NCI-H2081 treated with DMSO at 0.1 percent for 48 hours (cell line): ENCODE results near the gene EDA.
"Not testable (repeated sequence)": the region's sequence is repeated elsewhere in the genome, so short reads cannot be mapped to it uniquely, and the experiment has no call there.

Source experiments
- DNase-seq: peaks from one replicate; lab custom pipeline; 2025; lab: John Stamatoyannopoulos, UW

Gene EDA

DNA sequence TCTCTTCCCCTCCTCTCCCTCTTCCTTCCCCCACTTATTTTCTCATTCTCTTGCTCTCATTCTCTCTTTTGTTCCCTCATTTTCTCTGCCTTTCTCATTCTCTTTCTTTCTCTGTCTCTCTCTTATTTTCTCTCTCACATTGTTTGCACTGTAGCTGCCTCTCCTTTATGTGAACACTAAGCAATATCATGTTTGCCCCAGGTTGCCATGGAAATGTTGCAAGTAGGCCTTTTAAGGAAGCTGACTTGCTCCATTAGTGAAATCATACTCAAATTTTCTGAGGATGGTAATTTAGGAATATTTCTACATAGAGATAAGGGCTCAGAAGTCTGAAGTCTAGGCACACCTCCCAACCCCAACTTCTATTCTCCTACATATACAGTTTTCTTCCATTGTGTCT lies 130.1 kb downstream of the EDA start:
- no peak for DNase-seq

DNA sequence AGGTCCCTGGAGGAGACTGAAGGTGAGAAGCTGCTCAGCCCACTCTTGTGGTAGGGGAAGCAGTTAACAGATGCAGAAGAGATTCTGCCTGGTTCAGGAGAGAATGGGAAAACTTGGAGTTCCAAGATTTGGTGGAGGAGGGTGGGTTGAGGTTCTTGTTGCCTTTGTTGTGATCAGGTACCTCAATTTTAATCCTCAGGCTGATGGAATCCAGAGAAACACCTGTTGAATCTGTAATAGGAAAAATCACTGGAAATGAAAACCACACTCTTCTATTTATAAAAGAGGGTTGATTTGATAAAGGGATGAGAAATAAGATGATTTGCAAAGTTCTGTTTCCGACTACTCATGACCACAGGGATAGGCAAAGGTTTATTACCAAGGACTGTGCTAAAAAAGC lies 132.1 kb downstream of the EDA start:
- DNase-seq = no peak

DNA sequence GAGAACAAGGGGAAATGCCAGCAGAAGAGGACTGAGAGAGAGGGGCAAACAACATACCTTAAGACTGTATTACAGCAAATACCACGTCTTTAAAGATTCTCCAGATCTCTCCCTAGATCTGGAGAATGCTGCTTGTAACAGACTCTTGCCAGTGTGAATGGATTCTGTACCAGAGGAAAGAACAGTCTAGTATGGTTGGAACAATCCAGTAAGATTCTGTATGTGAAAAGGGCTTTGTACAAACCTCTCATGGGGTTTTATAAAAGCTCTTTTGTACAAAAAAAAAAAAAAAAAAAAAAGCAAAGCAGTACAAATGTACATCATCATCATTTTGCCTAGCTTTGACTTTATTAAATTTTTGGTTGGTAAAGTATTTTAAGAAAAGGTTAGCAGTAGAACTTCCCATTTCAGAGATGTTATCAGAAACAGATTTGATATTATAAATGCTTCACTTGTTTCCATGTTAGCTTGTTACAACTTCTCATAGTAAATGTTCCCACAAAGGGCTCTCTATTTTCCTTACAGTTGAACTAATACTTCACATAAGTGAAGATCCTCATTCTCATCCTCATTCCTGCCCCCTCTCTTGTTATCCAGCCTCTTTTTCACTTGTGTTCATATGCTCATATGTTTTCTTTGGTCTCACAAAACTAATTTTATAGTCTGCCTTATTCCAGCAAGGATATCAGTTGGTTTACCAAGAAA lies 144.2 kb downstream of the EDA start:
- no peak for DNase-seq

DNA sequence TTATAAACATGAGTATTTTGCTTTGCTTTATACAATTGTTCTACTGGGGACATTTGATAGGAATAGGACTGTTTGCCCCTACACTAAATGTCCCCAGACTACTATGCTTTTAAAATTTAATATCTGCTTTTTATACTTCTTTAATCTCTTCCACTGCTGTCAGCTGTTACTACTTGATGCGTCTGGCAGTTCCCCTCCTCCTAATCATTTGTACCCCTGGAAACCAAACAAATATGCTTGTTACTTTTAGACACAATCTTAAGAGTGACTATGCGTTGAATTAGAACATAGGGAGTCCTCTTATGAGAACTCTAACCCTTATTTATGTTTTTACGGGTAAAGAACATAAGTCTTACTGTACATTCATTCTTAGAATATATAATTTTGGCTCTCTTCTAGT lies 145.7 kb downstream of the EDA start:
- DNase-seq = no peak

DNA sequence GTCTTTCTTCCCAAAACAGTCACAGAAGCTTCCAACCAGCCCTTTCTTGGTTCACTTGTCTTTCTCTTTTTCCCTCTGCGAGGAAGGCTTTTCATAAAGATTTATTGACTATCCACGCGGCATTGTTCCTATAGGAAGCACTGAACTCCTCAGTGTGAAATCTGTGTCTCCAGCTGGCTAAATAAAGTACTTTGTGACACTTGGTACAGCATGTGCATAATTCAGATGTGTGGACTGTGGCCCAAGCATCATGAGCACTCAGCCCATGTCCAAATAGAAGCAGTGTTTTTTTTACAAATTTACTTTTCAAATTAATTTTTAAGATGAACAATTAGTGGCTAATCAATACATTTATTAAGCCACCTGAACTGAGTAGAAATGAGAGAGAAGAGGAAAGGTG lies 146.4 kb downstream of the EDA start:
- DNase-seq = no peak

DNA sequence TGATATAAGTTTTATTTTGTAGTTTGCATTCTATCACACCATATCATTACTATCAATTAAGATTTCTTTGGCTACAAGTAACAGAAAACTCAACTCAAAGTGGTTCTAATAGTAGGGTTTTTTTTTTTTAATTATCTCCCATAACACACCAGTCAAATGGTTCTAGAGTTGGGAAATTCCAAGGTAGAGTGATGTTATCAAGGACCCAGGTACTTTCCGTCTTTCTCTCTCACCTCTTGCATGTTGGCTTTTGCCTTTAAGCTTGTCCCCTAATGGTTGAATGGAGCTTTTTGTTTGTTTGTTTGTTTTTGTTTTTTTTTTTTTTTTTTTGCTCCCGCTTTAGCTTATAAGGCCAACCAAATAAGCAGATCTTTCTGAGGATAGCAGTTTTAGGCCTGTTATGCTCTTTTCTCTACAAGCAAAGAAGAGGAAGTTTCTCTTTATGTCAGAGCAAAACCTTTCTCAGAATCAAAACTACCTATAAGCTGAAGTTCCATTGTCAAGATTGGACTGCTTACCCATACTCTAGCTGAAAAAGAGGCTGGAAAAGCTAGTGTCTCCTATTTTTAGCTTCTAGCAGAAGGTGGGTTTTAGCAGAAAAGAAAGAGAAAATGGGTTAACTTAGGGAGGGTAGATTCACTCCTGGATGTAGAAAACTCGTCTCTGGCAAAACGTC lies 177.5 kb downstream of the EDA start:
- DNase-seq = no peak

GRCh38 chrX:69795702-69796101 lies 179.8 kb downstream of the EDA start:
- no peak for DNase-seq

- DNase-seq = no peak
These were observed 191.5 kb downstream of the EDA start for GRCh38 chrX:69807400-69807799.

DNA sequence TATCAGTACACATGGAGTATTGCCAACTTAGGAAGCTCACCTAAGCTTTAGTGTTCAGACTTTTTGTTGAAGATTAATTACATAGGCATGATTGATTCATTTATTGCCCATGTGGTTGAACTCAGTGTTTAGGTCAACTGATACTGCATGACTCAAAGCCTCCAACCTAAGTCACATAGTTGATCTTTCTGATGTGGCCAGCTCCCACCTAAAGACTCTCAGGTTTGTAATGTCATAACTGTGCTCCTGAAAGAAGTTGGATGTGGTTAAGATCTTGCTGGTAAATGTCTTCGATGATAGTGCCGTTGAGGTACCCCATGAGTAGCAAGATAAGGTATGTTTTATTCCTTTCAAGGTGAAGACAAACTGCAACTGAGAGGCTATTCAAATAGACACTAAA lies 192.5 kb downstream of the EDA start:
- no peak for DNase-seq

GRCh38 chrX:69813677-69814076 lies 197.8 kb downstream of the EDA start:
- DNase-seq = no peak

DNA sequence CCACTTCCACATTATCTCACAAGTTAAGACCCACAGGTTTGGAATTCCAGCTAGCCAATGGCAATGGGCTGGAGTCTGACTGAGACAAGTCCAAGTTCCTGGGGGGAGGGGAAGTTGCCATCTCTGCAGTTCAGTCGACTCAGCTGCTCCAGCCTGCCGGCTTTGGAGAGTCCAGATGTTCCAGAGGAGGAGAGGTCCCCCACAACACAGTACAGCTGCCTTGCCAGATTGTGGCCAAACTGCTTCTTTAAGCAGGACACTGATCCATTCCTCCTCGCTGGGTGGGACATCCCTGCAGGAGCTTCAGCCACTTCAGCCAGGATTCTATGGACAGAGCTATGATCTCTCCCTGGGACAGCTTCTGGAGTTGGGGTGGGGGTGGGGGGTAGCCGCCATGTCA lies 199.2 kb downstream of the EDA start:
- no peak for DNase-seq

DNA sequence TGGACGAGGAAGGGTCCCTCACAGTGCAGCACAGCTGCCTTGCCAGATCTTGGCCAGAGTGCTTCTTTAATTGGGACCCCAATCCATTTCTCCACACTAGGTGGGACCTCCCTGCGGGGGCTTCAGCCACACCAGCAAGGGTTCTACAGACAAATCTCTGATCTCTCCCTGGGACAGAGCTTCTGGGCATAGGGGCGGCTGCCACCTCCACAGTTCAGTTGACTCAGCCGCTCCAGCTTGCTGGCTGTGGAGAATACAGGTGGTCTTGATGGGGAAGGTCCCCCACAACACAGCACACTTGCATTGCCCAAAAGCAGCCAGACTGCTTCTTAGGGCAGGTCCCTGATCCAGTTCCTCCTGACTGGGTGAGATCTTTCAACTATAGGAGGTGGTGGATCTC lies 199.6 kb downstream of the EDA start:
- DNase-seq = no peak

- no peak for DNase-seq
These were observed 228.7 kb downstream of the EDA start for GRCh38 chrX:69844636-69845035.

GRCh38 chrX:69859999-69860398 lies 244.1 kb downstream of the EDA start:
- DNase-seq = not testable (repeated sequence)

DNA sequence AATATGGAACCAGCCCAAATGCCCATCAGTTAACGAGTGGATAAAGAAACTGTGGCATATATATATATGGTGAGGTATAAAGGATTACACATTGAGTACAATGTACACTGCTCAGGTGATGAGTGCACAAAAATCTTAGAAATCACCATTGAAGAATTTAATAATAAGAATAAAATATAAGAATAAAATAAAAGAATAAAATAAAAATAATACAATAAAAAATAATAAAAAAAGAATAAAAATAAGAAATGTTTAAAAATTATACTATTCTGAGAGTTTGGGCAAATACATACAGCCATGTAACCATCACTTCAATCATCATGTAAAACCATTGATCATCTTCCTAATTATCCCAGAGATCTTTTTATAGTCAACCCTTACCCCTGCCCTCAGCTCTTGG lies 260.3 kb downstream of the EDA start:
- DNase-seq = no peak

- DNase-seq = no peak
These were observed 268.3 kb downstream of the EDA start for GRCh38 chrX:69884210-69884609.

DNA sequence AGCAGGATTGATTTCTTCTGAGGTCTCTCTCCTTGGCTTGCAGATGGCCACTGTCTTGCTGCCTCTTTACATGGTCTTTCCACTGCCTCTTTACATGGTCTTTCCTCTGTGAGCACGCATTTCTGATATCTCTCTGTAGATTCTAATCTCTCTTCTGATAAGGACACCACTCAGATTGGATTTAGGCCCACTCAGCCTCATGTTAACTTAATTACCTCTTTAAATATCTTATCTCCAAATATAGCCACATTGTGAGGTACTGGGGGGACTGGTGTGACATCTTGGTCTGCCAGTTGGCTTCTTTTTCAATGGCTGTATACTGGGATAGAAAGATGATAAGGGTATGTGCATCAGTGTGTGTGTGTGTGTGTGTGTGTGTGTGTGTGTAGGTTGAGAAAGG lies 280.1 kb downstream of the EDA start:
- DNase-seq = no peak

DNA sequence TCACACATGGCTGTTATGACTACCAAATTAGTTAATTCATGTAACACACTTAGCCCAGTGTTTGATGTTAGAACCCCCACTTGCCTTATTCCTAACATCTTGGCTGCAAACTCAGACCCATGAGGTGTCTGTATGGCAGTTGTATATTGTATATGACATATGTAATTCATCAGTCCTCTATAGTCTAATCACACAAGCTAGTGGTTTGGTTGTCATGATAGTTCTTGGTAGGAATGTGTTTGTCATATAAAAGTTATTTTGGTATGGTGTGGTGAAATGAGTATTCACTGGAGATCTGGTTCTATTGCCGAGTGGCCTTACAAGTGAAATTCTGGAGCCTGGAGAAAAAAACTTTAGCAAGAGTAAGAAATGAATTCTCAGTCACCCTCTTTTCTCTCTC lies 284.6 kb downstream of the EDA start:
- no peak for DNase-seq

GRCh38 chrX:69906447-69906846 lies 290.5 kb downstream of the EDA start:
- DNase-seq = no peak

DNA sequence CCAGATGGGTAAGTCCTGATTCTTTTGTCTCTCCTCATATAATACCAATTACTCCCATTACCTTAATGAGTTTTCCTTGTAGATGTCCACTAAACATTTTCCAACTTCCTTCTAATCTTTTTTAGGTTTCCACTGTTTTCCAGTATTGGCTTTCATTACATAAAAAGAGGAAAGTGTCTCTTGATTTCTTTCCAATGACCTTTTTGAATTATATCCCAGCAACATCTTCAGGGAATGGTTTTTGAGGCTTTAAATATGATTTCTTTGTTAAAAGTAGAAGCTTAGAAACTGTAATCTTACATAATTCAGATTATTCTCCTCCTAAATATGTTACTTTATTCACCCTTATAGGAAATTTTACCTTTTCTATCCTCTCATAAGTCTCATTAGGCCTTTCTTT lies 298.9 kb downstream of the EDA start:
- no peak for DNase-seq

- no peak for DNase-seq
These were observed 303.8 kb downstream of the EDA start for GRCh38 chrX:69919749-69920148.

- no peak for DNase-seq
These were observed 316.4 kb downstream of the EDA start for GRCh38 chrX:69932323-69932722.

GRCh38 chrX:69948276-69948797 lies 332.4 kb downstream of the EDA start:
- DNase-seq = no peak

DNA sequence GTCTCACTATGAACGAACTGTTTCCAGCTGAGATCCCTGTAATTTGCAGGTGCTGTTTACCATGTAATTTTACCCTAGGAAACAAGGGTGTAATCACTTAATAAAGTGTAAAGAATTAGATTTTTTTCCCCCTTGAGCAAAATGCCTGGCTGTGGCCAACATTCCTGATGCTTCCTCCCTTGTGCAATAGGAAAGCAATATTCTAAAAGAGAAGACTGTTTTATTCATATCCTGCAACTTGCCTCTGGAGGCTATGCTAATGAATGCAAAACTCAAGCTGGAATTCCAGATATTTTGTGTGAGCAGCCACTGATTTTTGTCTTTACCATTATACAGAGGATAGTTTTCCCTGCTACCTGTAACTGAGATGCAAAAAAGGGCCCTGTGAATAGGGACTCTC lies 335.8 kb downstream of the EDA start:
- DNase-seq = no peak
